ENCODE data around the gene USP48. TPM values are rescaled to one million over a fixed set of nuclear protein-coding genes. Genes with fewer than 3 reads are reported as not detected.
A peak's percentile ranks its signal among the peaks of the same experiment; 100 is the strongest.

USP48 gene
- total RNA-seq, 2 experiments from 2014 or later: 72.1 to 72.4 TPM

DNA sequence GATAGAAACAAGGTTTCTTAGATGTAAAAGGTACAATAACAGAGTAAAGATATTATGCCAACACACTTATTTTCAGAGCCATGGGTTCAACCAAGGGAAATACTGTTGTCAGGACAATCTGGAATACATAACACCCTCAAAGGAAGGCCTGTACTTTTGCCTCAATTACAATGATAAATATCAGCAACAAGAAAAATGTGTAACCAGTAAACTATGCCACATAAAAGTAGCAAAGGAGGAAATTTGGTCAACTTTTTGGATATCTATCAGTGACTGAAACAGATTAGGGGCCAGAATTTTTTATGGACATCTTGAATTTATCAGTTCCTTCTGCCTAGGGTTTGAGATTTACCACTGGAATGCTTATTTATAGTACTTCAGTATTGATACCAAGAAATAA, 89.2 kb downstream of the USP48 start:
- Mint-ChIP-seq H3K4me1 (ENCODE audit: low read depth) (peaks cover 3% of the 10 kb centered on the region), H3K27me3 (no peaks in the 10 kb centered on the region), H3K9me3 (no peaks in the 10 kb centered on the region), H3K4me3 (no peak overlapping the region), H3K27ac (no peak overlapping the region), H3K36me3 (ENCODE audit: low read depth) (peaks cover 29% of the 10 kb centered on the region)
- DNase-seq: no peak
- no peak for ATAC-seq
- intact Hi-C loops (cut with micrococcal nuclease): no loop called here
- TF ChIP-seq, protein P1, sequence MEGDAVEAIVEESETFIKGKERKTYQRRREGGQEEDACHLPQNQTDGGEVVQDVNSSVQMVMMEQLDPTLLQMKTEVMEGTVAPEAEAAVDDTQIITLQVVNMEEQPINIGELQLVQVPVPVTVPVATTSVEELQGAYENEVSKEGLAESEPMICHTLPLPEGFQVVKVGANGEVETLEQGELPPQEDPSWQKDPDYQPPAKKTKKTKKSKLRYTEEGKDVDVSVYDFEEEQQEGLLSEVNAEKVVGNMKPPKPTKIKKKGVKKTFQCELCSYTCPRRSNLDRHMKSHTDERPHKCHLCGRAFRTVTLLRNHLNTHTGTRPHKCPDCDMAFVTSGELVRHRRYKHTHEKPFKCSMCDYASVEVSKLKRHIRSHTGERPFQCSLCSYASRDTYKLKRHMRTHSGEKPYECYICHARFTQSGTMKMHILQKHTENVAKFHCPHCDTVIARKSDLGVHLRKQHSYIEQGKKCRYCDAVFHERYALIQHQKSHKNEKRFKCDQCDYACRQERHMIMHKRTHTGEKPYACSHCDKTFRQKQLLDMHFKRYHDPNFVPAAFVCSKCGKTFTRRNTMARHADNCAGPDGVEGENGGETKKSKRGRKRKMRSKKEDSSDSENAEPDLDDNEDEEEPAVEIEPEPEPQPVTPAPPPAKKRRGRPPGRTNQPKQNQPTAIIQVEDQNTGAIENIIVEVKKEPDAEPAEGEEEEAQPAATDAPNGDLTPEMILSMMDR (IDR thresholded peaks at IDR 0.05): no peak
- ChIA-PET CTCF (no interaction called here), POLR2A (no interaction called here)

- Mint-ChIP-seq H3K4me3 (no peak overlapping the region), H3K36me3 (ENCODE audit: low read depth) (peaks cover 39% of the 10 kb centered on the region), H3K9me3 (no peaks in the 10 kb centered on the region), H3K27ac (no peak overlapping the region), H3K27me3 (no peaks in the 10 kb centered on the region), H3K4me1 (ENCODE audit: low read depth) (no peaks in the 10 kb centered on the region)
- no peak for DNase-seq
- CTCF ChIA-PET: no interaction called here
- no peak for ATAC-seq
- POLR2A ChIA-PET: no interaction called here
- TF ChIP-seq, protein P1 (IDR thresholded peaks at IDR 0.05): no peak
- intact Hi-C loops (cut with micrococcal nuclease): no loop called here
These were observed 91.2 kb downstream of the USP48 start for GRCh38 chr1:21691739-21692138.

- no peak for DNase-seq
- intact Hi-C loops (cut with micrococcal nuclease): no loop called here
- H3K4me3 Mint-ChIP-seq: no peak overlapping the region
- TF ChIP-seq, protein P1 (IDR thresholded peaks at IDR 0.05): no peak
- H3K27ac Mint-ChIP-seq: no peak overlapping the region
- H3K4me1 Mint-ChIP-seq (ENCODE audit: low read depth): no peaks in the 10 kb centered on the region
- no peaks in the 10 kb centered on the region for H3K27me3 Mint-ChIP-seq
- ChIA-PET POLR2A (no interaction called here), CTCF (no interaction called here)
- ATAC-seq: no peak
- peaks cover 50% of the 10 kb centered on the region for H3K36me3 Mint-ChIP-seq (ENCODE audit: low read depth)
- H3K9me3 Mint-ChIP-seq: no peaks in the 10 kb centered on the region
These were observed 93.1 kb downstream of the USP48 start for GRCh38 chr1:21689661-21690372.

GRCh38 chr1:21687081-21687529, 95.8 kb downstream of the USP48 start:
- H3K27ac Mint-ChIP-seq: peak overlapping the region; percentile 51
- intact Hi-C loops (cut with micrococcal nuclease): no loop called here
- H3K27me3 Mint-ChIP-seq: no peaks in the 10 kb centered on the region
- DNase-seq: no peak
- POLR2A ChIA-PET: no interaction called here
- no peaks in the 10 kb centered on the region for H3K4me1 Mint-ChIP-seq (ENCODE audit: low read depth)
- no peaks in the 10 kb centered on the region for H3K9me3 Mint-ChIP-seq
- no peak overlapping the region for H3K4me3 Mint-ChIP-seq
- CTCF ChIA-PET: interaction anchor here (1.1 kb wide), 1 partner anchor 64 kb away, joined by 3 read pairs; no protein-coding TSS in a partner anchor
- TF ChIP-seq, protein P1 (IDR thresholded peaks at IDR 0.05): no peak
- peaks cover 45% of the 10 kb centered on the region for H3K36me3 Mint-ChIP-seq (ENCODE audit: low read depth)
- ATAC-seq: no peak

GRCh38 chr1:21685946-21686678, 96.8 kb downstream of the USP48 start:
- Mint-ChIP-seq H3K27ac (no peak overlapping the region), H3K4me3 (no peak overlapping the region), H3K9me3 (no peaks in the 10 kb centered on the region), H3K36me3 (ENCODE audit: low read depth) (peaks cover 45% of the 10 kb centered on the region), H3K4me1 (ENCODE audit: low read depth) (no peaks in the 10 kb centered on the region), H3K27me3 (no peaks in the 10 kb centered on the region)
- CTCF ChIA-PET: interaction anchor here (1.1 kb wide), 1 partner anchor 63 kb away, joined by 3 read pairs; no protein-coding TSS in a partner anchor
- TF ChIP-seq, protein P1 (IDR thresholded peaks at IDR 0.05): no peak
- ATAC-seq (no peak), DNase-seq (no peak)
- POLR2A ChIA-PET: interaction anchor here (1.3 kb wide), 1 partner anchor 14 kb away, joined by 3 read pairs; no protein-coding TSS in a partner anchor
- intact Hi-C loops (cut with micrococcal nuclease): no loop called here
